ENCODE data around the gene ETV1.

ETV1 gene

GRCh38 chr7:13890793-13891192 is 98.7 kb downstream of the ETV1 start:
- Histone ChIP-seq H2BK5ac (ENCODE audit: low read depth, low read length, poor library complexity) (no peak overlapping the region), H3K14ac (ENCODE audit: low read length) (no peak overlapping the region), H3K79me2 (ENCODE audit: control insufficient read depth, insufficient read depth, low read length, poor library complexity) (no peaks in the 10 kb centered on the region), H3K4me1 (ENCODE audit: control insufficient read depth in 1 of 2, insufficient read depth in 2 of 2, low read length in 2 of 2) (no peaks in the 10 kb centered on the region), H3K9ac (ENCODE audit: low read length) (no peak overlapping the region), H3K9me3 (ENCODE audit: insufficient read depth, low read depth, low read length) (no peaks in the 10 kb centered on the region), H3K27ac (ENCODE audit: low read depth, low read length) (no peak overlapping the region), H3K4me2 (ENCODE audit: low read length) (no peak overlapping the region), H2AFZ (ENCODE audit: insufficient read depth, low read length, poor library complexity) (no peak overlapping the region), H2BK120ac (ENCODE audit: insufficient read depth, low read length, poor library complexity) (no peak overlapping the region), H4K91ac (ENCODE audit: low read depth, low read length) (no peak overlapping the region), H3K4ac (ENCODE audit: low read depth, low read length) (no peak overlapping the region), H4K12ac (ENCODE audit: low read depth, low read length) (no peak overlapping the region), H4K8ac (ENCODE audit: low read depth, low read length) (no peak overlapping the region), H2AK5ac (ENCODE audit: low read length) (no peak overlapping the region), H3K23ac (ENCODE audit: low read length) (no peak overlapping the region), H3K27me3 (ENCODE audit: insufficient read depth, low read length) (no peaks in the 10 kb centered on the region), H2BK12ac (ENCODE audit: low read length) (no peak overlapping the region), H3K79me1 (ENCODE audit: low read length) (no peaks in the 10 kb centered on the region), H3K36me3 (ENCODE audit: control insufficient read depth in 1 of 2, insufficient read depth in 2 of 2, low read length in 2 of 2) (no peaks in the 10 kb centered on the region), H3K18ac (ENCODE audit: low read length) (no peak overlapping the region), H3K4me3 (ENCODE audit: low read depth, low read length) (no peak overlapping the region)
- no peak for DNase-seq
- no CpG with 5 or more reads among the region's 4 CpGs for WGBS (ENCODE audit: extremely low coverage, insufficient coverage, insufficient read length)

GRCh38 chr7:13886356-13886755 is 103.1 kb downstream of the ETV1 start:
- H2AK5ac ChIP-seq (ENCODE audit: low read length) = no peak overlapping the region
- no peak overlapping the region for H3K4ac ChIP-seq (ENCODE audit: low read depth, low read length)
- H3K4me1 ChIP-seq (ENCODE audit: control insufficient read depth in 1 of 2, insufficient read depth in 2 of 2, low read length in 2 of 2) = no peaks in the 10 kb centered on the region
- H3K9ac ChIP-seq (ENCODE audit: low read length) = no peak overlapping the region
- no peak overlapping the region for H2BK12ac ChIP-seq (ENCODE audit: low read length)
- no peak overlapping the region for H4K12ac ChIP-seq (ENCODE audit: low read depth, low read length)
- no peak for DNase-seq
- H3K9me3 ChIP-seq (ENCODE audit: insufficient read depth, low read depth, low read length) = no peaks in the 10 kb centered on the region
- no peak overlapping the region for H2BK120ac ChIP-seq (ENCODE audit: insufficient read depth, low read length, poor library complexity)
- no peak overlapping the region for H3K4me2 ChIP-seq (ENCODE audit: low read length)
- H3K4me3 ChIP-seq (ENCODE audit: low read depth, low read length) = no peak overlapping the region
- no peak overlapping the region for H4K91ac ChIP-seq (ENCODE audit: low read depth, low read length)
- WGBS (ENCODE audit: extremely low coverage, insufficient coverage, insufficient read length) = no CpG with 5 or more reads among the region's 2 CpGs
- H3K36me3 ChIP-seq (ENCODE audit: control insufficient read depth in 1 of 2, insufficient read depth in 2 of 2, low read length in 2 of 2) = no peaks in the 10 kb centered on the region
- H3K23ac ChIP-seq (ENCODE audit: low read length) = no peak overlapping the region
- no peak overlapping the region for H3K27ac ChIP-seq (ENCODE audit: low read depth, low read length)
- no peaks in the 10 kb centered on the region for H3K27me3 ChIP-seq (ENCODE audit: insufficient read depth, low read length)
- no peaks in the 10 kb centered on the region for H3K79me2 ChIP-seq (ENCODE audit: control insufficient read depth, insufficient read depth, low read length, poor library complexity)
- no peak overlapping the region for H3K14ac ChIP-seq (ENCODE audit: low read length)
- H4K8ac ChIP-seq (ENCODE audit: low read depth, low read length) = no peak overlapping the region
- H2AFZ ChIP-seq (ENCODE audit: insufficient read depth, low read length, poor library complexity) = no peak overlapping the region
- no peak overlapping the region for H2BK5ac ChIP-seq (ENCODE audit: low read depth, low read length, poor library complexity)
- no peaks in the 10 kb centered on the region for H3K79me1 ChIP-seq (ENCODE audit: low read length)
- H3K18ac ChIP-seq (ENCODE audit: low read length) = no peak overlapping the region

- H3K18ac ChIP-seq (ENCODE audit: low read length) = no peak overlapping the region
- H2BK120ac ChIP-seq (ENCODE audit: insufficient read depth, low read length, poor library complexity) = no peak overlapping the region
- H4K91ac ChIP-seq (ENCODE audit: low read depth, low read length) = no peak overlapping the region
- peak; percentile 46 to 74 for DNase-seq
- H3K36me3 ChIP-seq (ENCODE audit: control insufficient read depth in 1 of 2, insufficient read depth in 2 of 2, low read length in 2 of 2) = no peaks in the 10 kb centered on the region
- no peak overlapping the region for H3K23ac ChIP-seq (ENCODE audit: low read length)
- H2AK5ac ChIP-seq (ENCODE audit: low read length) = no peak overlapping the region
- no peaks in the 10 kb centered on the region for H3K27me3 ChIP-seq (ENCODE audit: insufficient read depth, low read length)
- H3K27ac ChIP-seq (ENCODE audit: low read depth, low read length) = no peak overlapping the region
- no peak overlapping the region for H3K4ac ChIP-seq (ENCODE audit: low read depth, low read length)
- no CpG with 5 or more reads among the region's 5 CpGs for WGBS (ENCODE audit: extremely low coverage, insufficient coverage, insufficient read length)
- H2BK5ac ChIP-seq (ENCODE audit: low read depth, low read length, poor library complexity) = no peak overlapping the region
- H3K4me2 ChIP-seq (ENCODE audit: low read length) = no peak overlapping the region
- no peak overlapping the region for H3K9ac ChIP-seq (ENCODE audit: low read length)
- H3K79me1 ChIP-seq (ENCODE audit: low read length) = no peaks in the 10 kb centered on the region
- H4K8ac ChIP-seq (ENCODE audit: low read depth, low read length) = no peak overlapping the region
- no peak overlapping the region for H3K14ac ChIP-seq (ENCODE audit: low read length)
- H2BK12ac ChIP-seq (ENCODE audit: low read length) = no peak overlapping the region
- H3K4me1 ChIP-seq (ENCODE audit: control insufficient read depth in 1 of 2, insufficient read depth in 2 of 2, low read length in 2 of 2) = no peaks in the 10 kb centered on the region
- H3K9me3 ChIP-seq (ENCODE audit: insufficient read depth, low read depth, low read length) = no peaks in the 10 kb centered on the region
- H3K4me3 ChIP-seq (ENCODE audit: low read depth, low read length) = no peak overlapping the region
- H3K79me2 ChIP-seq (ENCODE audit: control insufficient read depth, insufficient read depth, low read length, poor library complexity) = no peaks in the 10 kb centered on the region
- no peak overlapping the region for H2AFZ ChIP-seq (ENCODE audit: insufficient read depth, low read length, poor library complexity)
- no peak overlapping the region for H4K12ac ChIP-seq (ENCODE audit: low read depth, low read length)
These were observed 107.4 kb downstream of the ETV1 start for GRCh38 chr7:13882051-13882450.

- H2BK12ac ChIP-seq (ENCODE audit: low read length) = no peak overlapping the region
- H4K8ac ChIP-seq (ENCODE audit: low read depth, low read length) = no peak overlapping the region
- H3K14ac ChIP-seq (ENCODE audit: low read length) = no peak overlapping the region
- no peak for DNase-seq
- no peak overlapping the region for H3K18ac ChIP-seq (ENCODE audit: low read length)
- H2BK120ac ChIP-seq (ENCODE audit: insufficient read depth, low read length, poor library complexity) = no peak overlapping the region
- no peak overlapping the region for H4K12ac ChIP-seq (ENCODE audit: low read depth, low read length)
- no peaks in the 10 kb centered on the region for H3K79me1 ChIP-seq (ENCODE audit: low read length)
- WGBS (ENCODE audit: extremely low coverage, insufficient coverage, insufficient read length) = no CpG with 5 or more reads among the region's 2 CpGs
- H3K23ac ChIP-seq (ENCODE audit: low read length) = no peak overlapping the region
- H3K79me2 ChIP-seq (ENCODE audit: control insufficient read depth, insufficient read depth, low read length, poor library complexity) = no peaks in the 10 kb centered on the region
- no peaks in the 10 kb centered on the region for H3K9me3 ChIP-seq (ENCODE audit: insufficient read depth, low read depth, low read length)
- H3K4me1 ChIP-seq (ENCODE audit: control insufficient read depth in 1 of 2, insufficient read depth in 2 of 2, low read length in 2 of 2) = no peaks in the 10 kb centered on the region
- no peak overlapping the region for H2AFZ ChIP-seq (ENCODE audit: insufficient read depth, low read length, poor library complexity)
- no peak overlapping the region for H3K27ac ChIP-seq (ENCODE audit: low read depth, low read length)
- H3K4ac ChIP-seq (ENCODE audit: low read depth, low read length) = no peak overlapping the region
- no peaks in the 10 kb centered on the region for H3K27me3 ChIP-seq (ENCODE audit: insufficient read depth, low read length)
- no peaks in the 10 kb centered on the region for H3K36me3 ChIP-seq (ENCODE audit: control insufficient read depth in 1 of 2, insufficient read depth in 2 of 2, low read length in 2 of 2)
- no peak overlapping the region for H3K9ac ChIP-seq (ENCODE audit: low read length)
- H4K91ac ChIP-seq (ENCODE audit: low read depth, low read length) = no peak overlapping the region
- no peak overlapping the region for H2AK5ac ChIP-seq (ENCODE audit: low read length)
- H3K4me2 ChIP-seq (ENCODE audit: low read length) = no peak overlapping the region
- H2BK5ac ChIP-seq (ENCODE audit: low read depth, low read length, poor library complexity) = no peak overlapping the region
- no peak overlapping the region for H3K4me3 ChIP-seq (ENCODE audit: low read depth, low read length)
These were observed 108.7 kb downstream of the ETV1 start for GRCh38 chr7:13880789-13881188.

All from trophoblast cell (in vitro differentiated cells and primary cell).